ENCODE data around the gene PADI2. TPM values are rescaled to one million over a fixed set of nuclear protein-coding genes. Genes with fewer than 3 reads are reported as not detected.

PADI2 gene
- total and polyA plus RNA-seq, 8 donors = 0.31 to 86.0 (median 1.3) TPM; not detected in 1

- H3K4me3 ChIP-seq = no peak overlapping the region
- no peaks in the 10 kb centered on the region for H3K9me3 ChIP-seq
- H3K36me3 ChIP-seq = no peaks in the 10 kb centered on the region
- intact Hi-C loops (cut with DNase I; ENCODE audit: low total_unique reads) = no loop called here
- 24 to 64% (median 38%) methylated on average over 5 of the region's 5 CpGs for WGBS, 5 donors
- H3K27ac ChIP-seq = no peak overlapping the region
- peaks cover 0 to 5% (median 3%) of the 10 kb centered on the region in 4 donors for H3K4me1 ChIP-seq
- no peak for TF ChIP-seq EP300 (IDR thresholded peaks at IDR 0.05)
- no peak for TF ChIP-seq POLR2A (IDR thresholded peaks at IDR 0.05)
- TF ChIP-seq, protein P1, sequence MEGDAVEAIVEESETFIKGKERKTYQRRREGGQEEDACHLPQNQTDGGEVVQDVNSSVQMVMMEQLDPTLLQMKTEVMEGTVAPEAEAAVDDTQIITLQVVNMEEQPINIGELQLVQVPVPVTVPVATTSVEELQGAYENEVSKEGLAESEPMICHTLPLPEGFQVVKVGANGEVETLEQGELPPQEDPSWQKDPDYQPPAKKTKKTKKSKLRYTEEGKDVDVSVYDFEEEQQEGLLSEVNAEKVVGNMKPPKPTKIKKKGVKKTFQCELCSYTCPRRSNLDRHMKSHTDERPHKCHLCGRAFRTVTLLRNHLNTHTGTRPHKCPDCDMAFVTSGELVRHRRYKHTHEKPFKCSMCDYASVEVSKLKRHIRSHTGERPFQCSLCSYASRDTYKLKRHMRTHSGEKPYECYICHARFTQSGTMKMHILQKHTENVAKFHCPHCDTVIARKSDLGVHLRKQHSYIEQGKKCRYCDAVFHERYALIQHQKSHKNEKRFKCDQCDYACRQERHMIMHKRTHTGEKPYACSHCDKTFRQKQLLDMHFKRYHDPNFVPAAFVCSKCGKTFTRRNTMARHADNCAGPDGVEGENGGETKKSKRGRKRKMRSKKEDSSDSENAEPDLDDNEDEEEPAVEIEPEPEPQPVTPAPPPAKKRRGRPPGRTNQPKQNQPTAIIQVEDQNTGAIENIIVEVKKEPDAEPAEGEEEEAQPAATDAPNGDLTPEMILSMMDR (IDR thresholded peaks at IDR 0.05) = no peak
- TF ChIP-seq POLR2AphosphoS5 (IDR thresholded peaks at IDR 0.05) = no peak
- DNase-seq = peak in 1 of 2 donors; percentile 71
- H3K27me3 ChIP-seq = peaks cover 0 to 11% (median 0%) of the 10 kb centered on the region in 3 donors
Observed at GRCh38 chr1:17109892-17110554, 9.2 kb downstream of the PADI2 start.

GRCh38 chr1:17108786-17109185 lies 10.5 kb downstream of the PADI2 start:
- H3K27ac ChIP-seq = no peak overlapping the region
- no peak for DNase-seq
- intact Hi-C loops (cut with DNase I; ENCODE audit: low total_unique reads) = no loop called here
- TF ChIP-seq POLR2AphosphoS5 (IDR thresholded peaks at IDR 0.05) (no peak), EP300 (IDR thresholded peaks at IDR 0.05) (no peak), POLR2A (IDR thresholded peaks at IDR 0.05) (no peak)
- TF ChIP-seq, protein P1 (IDR thresholded peaks at IDR 0.05) = no peak
- H3K27me3 ChIP-seq = peaks cover 0 to 15% (median 0%) of the 10 kb centered on the region in 3 donors
- 81 to 95% (median 88%) methylated on average over 1 of the region's 1 CpG for WGBS, 5 donors
- no peak overlapping the region for H3K4me3 ChIP-seq
- H3K9me3 ChIP-seq = no peaks in the 10 kb centered on the region
- peaks cover 0 to 2% (median under 1%) of the 10 kb centered on the region in 4 donors for H3K4me1 ChIP-seq
- no peaks in the 10 kb centered on the region for H3K36me3 ChIP-seq

DNA sequence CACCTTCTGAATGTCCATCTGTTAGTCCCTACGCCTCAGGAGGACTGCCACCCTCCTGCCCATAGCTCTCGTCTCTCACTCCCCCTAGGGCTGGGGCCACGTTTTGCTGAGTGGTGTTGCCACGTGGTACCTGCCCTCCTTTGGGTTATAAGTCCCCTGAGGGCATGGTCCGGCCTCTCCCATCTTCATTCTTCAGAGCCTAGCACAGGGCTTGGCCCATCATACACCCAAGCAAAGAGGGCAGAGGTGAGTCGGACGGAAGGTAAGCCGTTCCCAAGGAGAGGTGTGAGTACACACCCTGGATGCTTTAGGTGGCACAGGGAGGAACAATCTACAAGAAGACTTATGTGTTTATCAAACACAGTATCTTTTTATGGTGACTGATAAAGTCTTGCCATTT lies 10.9 kb downstream of the PADI2 start:
- DNase-seq = no peak

DNA sequence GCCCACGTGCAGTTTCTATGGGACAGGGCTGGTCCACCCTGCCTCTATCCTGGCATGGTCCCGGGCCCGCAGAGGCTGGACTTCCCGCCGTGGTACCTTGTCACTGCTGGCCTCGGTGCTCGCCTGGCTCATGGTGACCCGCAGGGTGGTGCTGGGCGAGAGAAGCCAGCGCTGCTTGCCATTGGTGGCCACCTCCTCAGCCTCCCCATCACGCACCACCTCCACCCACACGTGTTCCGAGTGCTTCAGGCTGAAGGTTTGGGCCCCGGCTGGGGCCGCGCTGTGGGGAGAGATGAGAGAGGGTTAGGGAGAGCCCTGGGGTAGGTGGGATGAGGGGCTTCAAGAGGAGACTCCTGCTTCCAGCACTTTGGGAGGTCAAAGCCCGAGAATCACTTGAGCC lies 14.5 kb downstream of the PADI2 start:
- WGBS, 5 donors = 91 to 94% (median 92%) methylated on average over 13 to 17 of the region's 17 CpGs
- no peaks in the 10 kb centered on the region for H3K9me3 ChIP-seq
- H3K4me1 ChIP-seq = no peaks in the 10 kb centered on the region
- H3K36me3 ChIP-seq = no peaks in the 10 kb centered on the region
- H3K27ac ChIP-seq = no peak overlapping the region
- H3K27me3 ChIP-seq = peaks cover 0 to 15% (median 0%) of the 10 kb centered on the region in 3 donors
- H3K4me3 ChIP-seq = no peak overlapping the region
- intact Hi-C loops (cut with DNase I; ENCODE audit: low total_unique reads) = no loop called here
- DNase-seq = no peak
- no peak for TF ChIP-seq EP300 (IDR thresholded peaks at IDR 0.05)
- TF ChIP-seq, protein P1 (IDR thresholded peaks at IDR 0.05) = no peak
- no peak for TF ChIP-seq POLR2A (IDR thresholded peaks at IDR 0.05)
- TF ChIP-seq POLR2AphosphoS5 (IDR thresholded peaks at IDR 0.05) = no peak

More for the DNA sequence above, 10.9 kb downstream of the PADI2 start:
- Histone ChIP-seq H3K27me3 (peaks cover 0 to 15% (median 0%) of the 10 kb centered on the region in 3 donors), H3K4me1 (no peaks in the 10 kb centered on the region), H3K36me3 (no peaks in the 10 kb centered on the region), H3K9me3 (no peaks in the 10 kb centered on the region), H3K4me3 (no peak overlapping the region), H3K27ac (no peak overlapping the region)
- 57 to 72% (median 61%) methylated on average over 8 of the region's 8 CpGs for WGBS, 5 donors
- TF ChIP-seq EP300 (IDR thresholded peaks at IDR 0.05) = no peak
- TF ChIP-seq, protein P1 (IDR thresholded peaks at IDR 0.05) = no peak
- TF ChIP-seq POLR2A (IDR thresholded peaks at IDR 0.05) = no peak
- no peak for TF ChIP-seq POLR2AphosphoS5 (IDR thresholded peaks at IDR 0.05)
- intact Hi-C loops (cut with DNase I; ENCODE audit: low total_unique reads) = no loop called here

Measured in stomach (tissue), 9 donors.